Upper lobe of left lung (tissue), 6 donors: ENCODE results near the gene NEK11. TPM values are rescaled to one million over a fixed set of nuclear protein-coding genes. Genes with fewer than 3 reads are reported as not detected.

Source experiments
- ATAC-seq, 2 donors: fragments of 200-7000 bp; cut with Tn5 transposase; one replicate each; pipeline ENCODE4 v1.9.1; 2022; ENCODE audit warnings: mild to moderate bottlenecking in 2 of 2, moderate library complexity in 2 of 2; ENCODE audit not compliant: low FRiP score in 2 of 2
- DNase-seq, 2 donors: peaks; one replicate each; pipeline ENCODE4 v3.0.0-alpha.2; 2019 to 2020
- H3K27ac ChIP-seq, 4 donors: fragments of 200-600 bp; sonication (generic); one replicate each; pipeline ENCODE4 v1.5.1; 2016 to 2019
- H3K27me3 ChIP-seq, 4 donors: fragments of 200-600 bp; sonication (generic); one replicate each; pipeline ENCODE4 v1.5.1; 2017 to 2019
- H3K36me3 ChIP-seq, 4 donors: fragments of 200-600 bp; sonication (generic); one replicate each; pipeline ENCODE4 v1.5.1; 2016 to 2019
- H3K4me1 ChIP-seq, 4 donors: fragments of 200-600 bp; sonication (generic); one replicate each; pipeline ENCODE4 v1.5.1; 2018 to 2019
- H3K4me3 ChIP-seq, 4 donors: fragments of 200-600 bp; sonication (generic); one replicate each; pipeline ENCODE4 v1.5.1; 2017 to 2019; ENCODE audit warnings: mild to moderate bottlenecking in 2 of 4, moderate library complexity in 1 of 4
- H3K9me3 ChIP-seq, 4 donors: fragments of 200-600 bp; sonication (generic); one replicate each; pipeline ENCODE4 v1.5.1; 2018 to 2019
- EP300 ChIP-seq, 4 donors: sonication (generic); formaldehyde crosslinking; IDR thresholded peaks; one replicate each; pipeline ENCODE4 v1.5.1; 2017; ENCODE audit warnings: antibody characterized with exemption in 4 of 4, control low read depth in 2 of 4
- POLR2A ChIP-seq, 4 donors: fragments of 450-650 bp; IDR thresholded peaks; one replicate each; pipeline ENCODE4 v1.5.1; 2016 to 2017; ENCODE audit warnings: antibody characterized with exemption in 4 of 4, mild to moderate bottlenecking in 2 of 4
- POLR2AphosphoS5 ChIP-seq, 2 donors: sonication (generic); formaldehyde crosslinking; IDR thresholded peaks; one replicate each; pipeline ENCODE4 v1.5.1; 2017; ENCODE audit warnings: antibody characterized with exemption in 2 of 2
- WGBS, 2 donors: methylation state at CpG; one replicate each; pipeline ENCODE4 v1.1.5; 2017 to 2018; 5-methylcytosine and 5-hydroxymethylcytosine counted together
- total RNA-seq, 6 donors: library from RNA; depleted of rRNA in 4 of 6; stranded (reverse); fragments of >200 nt in 4 of 6; gene quantifications; one replicate each; pipeline versions ENCODE4 v1.1.0 to v1.2.1, GENCODE V29; 2016 to 2021
- TF ChIP-seq, protein P1 (sequence below), 6 experiments: fragments of 450-650 bp in 4 of 6; fragments of 200-600 bp in 2 of 6; sonication (generic) in 2 of 6; IDR thresholded peaks; one replicate each; pipeline ENCODE4 v1.5.1; 2016 to 2019; ENCODE audit warnings: antibody characterized with exemption in 6 of 6
- donor health status: DM: no; HTN: no; CAD: no; lungs with moderate emphysema.
- donor health status: DM: no; HTN: yes; CAD: no; lungs with severe emphysema.

The NEK11 gene
- total RNA-seq, 6 donors from 2014 or later: 2.4 to 40.4 (median 14.6) TPM

DNA sequence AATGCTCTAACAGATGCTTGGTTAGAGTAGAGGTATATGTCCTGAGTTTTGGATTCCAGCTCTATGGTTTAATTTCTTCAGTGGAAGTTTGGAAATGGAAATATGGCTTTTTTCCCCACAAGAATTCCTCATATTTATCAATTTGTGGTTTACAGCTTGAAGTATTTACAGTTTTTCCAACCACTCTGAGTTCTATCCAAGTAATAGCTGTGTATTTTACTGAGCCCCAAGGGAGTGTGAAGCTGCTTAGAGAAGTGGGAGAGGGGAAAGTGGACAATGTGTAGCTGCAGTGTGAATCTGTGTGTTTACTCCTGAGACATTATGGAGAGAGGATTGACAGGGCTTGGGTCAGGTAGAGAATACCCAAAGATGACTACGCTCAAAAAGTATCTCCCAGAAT, 54.5 kb downstream of the NEK11 start:
- ATAC-seq: no peak
- Histone ChIP-seq H3K4me1 (no peaks in the 10 kb centered on the region), H3K4me3 (no peak overlapping the region), H3K27ac (no peak overlapping the region), H3K36me3 (no peaks in the 10 kb centered on the region), H3K27me3 (no peaks in the 10 kb centered on the region), H3K9me3 (no peaks in the 10 kb centered on the region)
- 92 to 95% methylated on average over 1 of the region's 1 CpG for WGBS, 2 donors
- TF ChIP-seq POLR2A (IDR thresholded peaks at IDR 0.05) (no peak), EP300 (IDR thresholded peaks at IDR 0.05) (no peak), POLR2AphosphoS5 (IDR thresholded peaks at IDR 0.05) (no peak)
- TF ChIP-seq, protein P1, sequence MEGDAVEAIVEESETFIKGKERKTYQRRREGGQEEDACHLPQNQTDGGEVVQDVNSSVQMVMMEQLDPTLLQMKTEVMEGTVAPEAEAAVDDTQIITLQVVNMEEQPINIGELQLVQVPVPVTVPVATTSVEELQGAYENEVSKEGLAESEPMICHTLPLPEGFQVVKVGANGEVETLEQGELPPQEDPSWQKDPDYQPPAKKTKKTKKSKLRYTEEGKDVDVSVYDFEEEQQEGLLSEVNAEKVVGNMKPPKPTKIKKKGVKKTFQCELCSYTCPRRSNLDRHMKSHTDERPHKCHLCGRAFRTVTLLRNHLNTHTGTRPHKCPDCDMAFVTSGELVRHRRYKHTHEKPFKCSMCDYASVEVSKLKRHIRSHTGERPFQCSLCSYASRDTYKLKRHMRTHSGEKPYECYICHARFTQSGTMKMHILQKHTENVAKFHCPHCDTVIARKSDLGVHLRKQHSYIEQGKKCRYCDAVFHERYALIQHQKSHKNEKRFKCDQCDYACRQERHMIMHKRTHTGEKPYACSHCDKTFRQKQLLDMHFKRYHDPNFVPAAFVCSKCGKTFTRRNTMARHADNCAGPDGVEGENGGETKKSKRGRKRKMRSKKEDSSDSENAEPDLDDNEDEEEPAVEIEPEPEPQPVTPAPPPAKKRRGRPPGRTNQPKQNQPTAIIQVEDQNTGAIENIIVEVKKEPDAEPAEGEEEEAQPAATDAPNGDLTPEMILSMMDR (IDR thresholded peaks at IDR 0.05): no peak
- DNase-seq: no peak

DNA sequence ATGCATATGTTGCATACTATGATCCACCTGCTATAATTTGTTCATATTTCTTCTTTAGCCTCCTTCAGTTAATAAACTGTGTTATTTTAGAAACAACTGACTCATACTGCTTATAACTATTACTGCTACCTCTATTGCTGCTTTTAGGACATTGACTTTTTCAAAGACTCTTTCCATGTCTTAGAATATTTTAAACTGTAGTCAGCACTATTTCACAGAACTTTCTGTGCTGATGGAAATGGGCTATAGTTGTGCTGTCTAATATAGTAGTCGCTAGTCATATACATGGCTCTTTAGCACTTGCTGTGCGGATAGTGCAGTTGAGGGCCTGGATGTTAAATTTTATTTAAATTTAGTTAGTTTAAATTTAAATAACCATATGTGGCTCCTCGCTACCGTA, 55.6 kb downstream of the NEK11 start:
- DNase-seq (no peak), ATAC-seq (no peak)
- no peaks in the 10 kb centered on the region for H3K4me1 ChIP-seq
- H3K36me3 ChIP-seq: no peaks in the 10 kb centered on the region
- no peak overlapping the region for H3K4me3 ChIP-seq
- no peaks in the 10 kb centered on the region for H3K9me3 ChIP-seq
- no peak for TF ChIP-seq EP300 (IDR thresholded peaks at IDR 0.05)
- TF ChIP-seq, protein P1 (IDR thresholded peaks at IDR 0.05): no peak
- no peak overlapping the region for H3K27ac ChIP-seq
- H3K27me3 ChIP-seq: no peaks in the 10 kb centered on the region
- 98% methylated on average over 4 of the region's 4 CpGs for WGBS, 2 donors

DNA sequence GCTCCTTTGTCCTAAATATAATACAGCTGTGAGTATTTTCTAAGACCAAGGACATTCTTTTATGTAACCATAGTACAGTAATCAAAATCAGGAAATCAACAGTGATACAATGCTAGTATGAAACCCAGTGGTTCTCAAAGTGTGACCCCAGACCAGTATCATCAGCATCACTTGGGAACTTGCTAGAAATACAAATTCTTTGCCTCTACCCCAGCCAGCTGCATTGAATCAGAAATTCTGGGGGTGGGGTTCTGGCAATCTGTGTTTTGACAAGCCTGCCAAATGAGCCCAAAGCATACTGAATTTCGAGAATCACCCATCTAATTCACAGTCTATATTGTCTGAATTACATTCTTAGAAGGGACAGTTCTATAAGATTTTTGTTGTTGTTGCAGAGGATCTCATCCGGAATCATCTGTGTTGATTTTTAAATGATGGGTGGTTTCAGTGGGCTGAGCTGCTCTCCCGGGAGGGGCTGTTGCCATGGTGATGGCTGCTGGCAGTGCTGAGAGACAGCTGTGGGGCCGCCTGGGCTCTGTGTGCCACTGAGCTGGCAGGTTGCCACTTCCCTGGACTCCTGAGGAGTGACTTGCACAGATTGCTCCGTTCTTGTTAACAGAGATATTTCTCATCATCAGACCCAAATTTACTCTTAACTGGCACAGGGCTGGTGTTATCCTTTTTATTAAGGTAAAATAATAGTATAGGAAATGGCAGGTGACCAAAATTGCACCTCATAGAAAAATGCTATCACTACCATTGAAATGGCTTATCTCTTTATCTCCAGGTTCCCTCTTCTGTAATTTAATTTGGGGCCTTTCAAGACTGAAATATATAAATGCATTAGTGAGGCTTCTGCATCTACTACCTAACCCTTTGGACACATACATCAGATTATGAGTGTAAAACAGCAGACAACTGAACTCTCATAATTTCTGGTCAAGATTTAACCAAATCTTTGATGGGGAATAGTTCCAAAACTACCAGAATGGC, 56.5 kb downstream of the NEK11 start:
- H3K4me3 ChIP-seq: no peak overlapping the region
- H3K36me3 ChIP-seq: no peaks in the 10 kb centered on the region
- no peak overlapping the region for H3K27ac ChIP-seq
- peak in 1 of 2 donors; percentile 27 for DNase-seq
- TF ChIP-seq, protein P1 (IDR thresholded peaks at IDR 0.05): no peak
- TF ChIP-seq EP300 (IDR thresholded peaks at IDR 0.05) (no peak), POLR2AphosphoS5 (IDR thresholded peaks at IDR 0.05) (no peak), POLR2A (IDR thresholded peaks at IDR 0.05) (no peak)
- ATAC-seq: peak in 1 of 2 donors; percentile 24
- H3K4me1 ChIP-seq: no peaks in the 10 kb centered on the region
- H3K9me3 ChIP-seq: no peaks in the 10 kb centered on the region
- no peaks in the 10 kb centered on the region for H3K27me3 ChIP-seq
- WGBS, 2 donors: 32 to 45% methylated on average over 5 of the region's 5 CpGs

DNA sequence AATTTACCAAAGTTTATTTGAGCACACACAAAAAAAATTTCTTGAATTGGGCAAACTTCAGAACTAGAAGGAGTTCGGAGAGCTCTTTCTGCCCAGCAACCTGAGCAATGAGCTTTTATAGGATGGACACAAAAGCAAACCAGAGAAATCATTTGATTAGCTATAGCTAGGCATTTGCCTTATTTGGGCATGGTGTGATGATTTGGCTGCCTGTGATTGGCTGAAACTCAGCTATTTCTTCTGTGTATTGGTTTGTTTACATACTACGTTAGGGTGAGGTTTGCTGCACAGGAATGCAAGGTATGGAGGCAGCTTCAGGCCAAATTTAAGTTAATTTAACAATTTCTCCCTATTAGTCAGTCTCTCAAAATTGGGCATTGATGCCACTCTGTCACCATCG, 65.1 kb downstream of the NEK11 start:
- ATAC-seq (no peak), DNase-seq (no peak)
- TF ChIP-seq, protein P1 (IDR thresholded peaks at IDR 0.05): no peak
- TF ChIP-seq POLR2AphosphoS5 (IDR thresholded peaks at IDR 0.05) (no peak), POLR2A (IDR thresholded peaks at IDR 0.05) (no peak), EP300 (IDR thresholded peaks at IDR 0.05) (no peak)
- Histone ChIP-seq H3K27ac (no peak overlapping the region), H3K4me3 (no peak overlapping the region), H3K27me3 (no peaks in the 10 kb centered on the region), H3K4me1 (no peaks in the 10 kb centered on the region), H3K36me3 (no peaks in the 10 kb centered on the region), H3K9me3 (no peaks in the 10 kb centered on the region)
- 90 to 100% methylated on average over 3 of the region's 3 CpGs for WGBS, 2 donors
